Erythroblast (primary cell): ENCODE measurements around the gene KCNA5.

ENCODE experiments used
- DNase-seq, 2 experiments: peaks; one replicate each; lab custom pipeline; 2025; lab: John Stamatoyannopoulos, UW
- GATA1 ChIP-seq: IDR thresholded peaks from 2 replicates; pipeline ENCODE4 v1.6.1; 2011; ENCODE audit warnings: low read depth, mild to moderate bottlenecking, control low read depth, low read length, moderate library complexity
- POLR2A ChIP-seq: IDR thresholded peaks from 2 replicates; pipeline ENCODE4 v1.6.1; 2011; ENCODE audit warnings: mild to moderate bottlenecking, low read length

Gene KCNA5

GRCh38 chr12:5035618-5036017, 8.1 kb upstream of the KCNA5 start:
- DNase-seq: no peak
- TF ChIP-seq POLR2A (no peak), GATA1 (no peak)

- DNase-seq: no peak
- TF ChIP-seq GATA1: no peak
- no peak for TF ChIP-seq POLR2A
Measured at GRCh38 chr12:5036031-5036430, 7.6 kb upstream of the KCNA5 start.

- DNase-seq: no peak
- TF ChIP-seq POLR2A (no peak), GATA1 (no peak)
Measured at GRCh38 chr12:5037795-5038357, 5.8 kb upstream of the KCNA5 start.

GRCh38 chr12:5038781-5039311, 4.8 kb upstream of the KCNA5 start:
- DNase-seq: no peak
- TF ChIP-seq POLR2A (no peak), GATA1 (no peak)

- no peak for DNase-seq
- TF ChIP-seq GATA1 (no peak), POLR2A (no peak)
Measured at GRCh38 chr12:5039815-5040214, 3.9 kb upstream of the KCNA5 start.

GRCh38 chr12:5040368-5040767, 3.3 kb upstream of the KCNA5 start:
- DNase-seq: no peak
- TF ChIP-seq POLR2A (no peak), GATA1 (no peak)

GRCh38 chr12:5044420-5045295, 979 bp downstream of the KCNA5 start:
- TF ChIP-seq POLR2A: no peak
- TF ChIP-seq GATA1: no peak
- DNase-seq: no peak

- TF ChIP-seq GATA1 (no peak), POLR2A (no peak)
Measured at GRCh38 chr12:5047094-5047493, 3.4 kb downstream of the KCNA5 start.

GRCh38 chr12:5047729-5048128, 4.0 kb downstream of the KCNA5 start:
- DNase-seq: no peak
- TF ChIP-seq POLR2A (no peak), GATA1 (no peak)

More at GRCh38 chr12:5047094-5047493, 3.4 kb downstream of the KCNA5 start:
- no peak for DNase-seq

- no peak for TF ChIP-seq GATA1
- TF ChIP-seq POLR2A: no peak
- DNase-seq: no peak
Measured at GRCh38 chr12:5050542-5050941, 6.9 kb downstream of the KCNA5 start.

- DNase-seq: no peak
- TF ChIP-seq POLR2A (no peak), GATA1 (no peak)
Measured at GRCh38 chr12:5051334-5051733, 7.7 kb downstream of the KCNA5 start.

- no peak for DNase-seq
- TF ChIP-seq POLR2A (no peak), GATA1 (no peak)
Measured at GRCh38 chr12:5051913-5052312, 8.2 kb downstream of the KCNA5 start.

- TF ChIP-seq GATA1: no peak
- no peak for TF ChIP-seq POLR2A
- no peak for DNase-seq
Measured at GRCh38 chr12:5052348-5052747, 8.7 kb downstream of the KCNA5 start.

GRCh38 chr12:5059358-5059757, 15.7 kb downstream of the KCNA5 start:
- TF ChIP-seq GATA1 (no peak), POLR2A (no peak)
- DNase-seq: no peak

GRCh38 chr12:5060958-5061357, 17.3 kb downstream of the KCNA5 start:
- DNase-seq: no peak
- TF ChIP-seq POLR2A (no peak), GATA1 (no peak)
